ENCODE results near the gene IFNE. TPM values are rescaled to one million over a fixed set of nuclear protein-coding genes. Genes with fewer than 3 reads are reported as not detected.

IFNE gene
- total and polyA plus RNA-seq, 9 of the 15 experiments (the other 6 are each of a cell fraction or from before 2014, with no cell fraction given) = not detected

DNA sequence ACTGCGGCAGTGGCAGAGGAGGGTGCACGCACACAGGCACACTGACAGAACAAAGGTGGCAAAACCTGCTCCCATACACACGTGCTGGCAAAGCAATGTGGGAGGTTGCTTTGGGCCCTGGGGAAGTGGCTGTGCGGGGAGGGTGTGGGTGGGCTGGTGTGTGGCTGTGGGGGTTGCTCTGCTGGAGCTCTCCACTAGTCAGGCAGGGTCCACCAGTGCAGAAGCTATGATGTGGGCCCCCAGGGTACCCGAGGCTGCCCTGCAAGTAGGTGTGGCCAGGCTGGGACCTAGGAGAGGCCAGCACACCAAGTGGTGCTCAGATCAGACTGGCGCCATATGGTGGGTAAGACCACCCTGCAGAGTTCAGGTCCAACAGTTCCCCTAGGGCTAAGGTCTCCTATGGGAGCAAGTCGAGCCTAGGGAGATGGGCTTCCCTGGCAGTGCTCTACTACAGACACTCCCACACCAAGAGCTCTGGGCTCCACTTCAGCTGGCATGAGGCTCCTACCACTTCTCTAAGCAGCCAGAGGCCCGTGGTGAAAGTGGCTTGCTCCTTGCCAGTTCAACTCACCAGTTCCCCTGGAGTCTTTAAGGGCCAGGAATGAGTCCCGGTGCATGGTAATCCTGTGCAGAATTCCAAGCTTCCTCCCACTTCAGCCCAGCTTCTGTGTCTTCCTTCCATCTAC lies 46.2 kb upstream of the IFNE start:
- H3K79me2 ChIP-seq (ENCODE audit: control insufficient read depth, insufficient read depth, low read length) = no peaks in the 10 kb centered on the region
- no peak for ATAC-seq
- H3K9ac ChIP-seq (ENCODE audit: insufficient read depth in 1 of 2, low read depth in 2 of 2, low read length in 2 of 2) = no peak overlapping the region
- H3K4me2 ChIP-seq (ENCODE audit: insufficient read depth, low read length) = no peak overlapping the region
- no peaks in the 10 kb centered on the region for H3K9me3 ChIP-seq (replicated peaks; ENCODE audit: control insufficient read depth, insufficient read depth, low read depth, low read length)
- no peak overlapping the region for H3K4me3 ChIP-seq
- CTCF ChIA-PET (ENCODE audit: low intra/inter-chr PET ratio) = no interaction called here
- no peaks in the 10 kb centered on the region for H3K9me1 ChIP-seq (ENCODE audit: control insufficient read depth, insufficient read depth, low read length)
- no peak for FAIRE-seq
- no TSS peak for BruUV-seq (replicated peaks)
- intact Hi-C loops (cut with micrococcal nuclease) = no loop called here
- H3K36me3 ChIP-seq (ENCODE audit: control insufficient read depth, insufficient read depth, low read length) = no peaks in the 10 kb centered on the region
- in situ Hi-C loops (cut with MboI) = no loop called here
- H2AFZ ChIP-seq (ENCODE audit: low read depth, low read length) = no peak overlapping the region
- POLR2A ChIA-PET = no interaction called here
- H3K27ac ChIP-seq (ENCODE audit: extremely low read depth, low read depth, low read length) = no peak overlapping the region
- no peaks in the 10 kb centered on the region for H4K20me1 ChIP-seq (replicated peaks; ENCODE audit: control insufficient read depth, insufficient read depth, low read length)
- H3K4me1 ChIP-seq (replicated peaks in 1 of 2; ENCODE audit: control insufficient read depth in 2 of 2, insufficient read depth in 2 of 2, low read length in 2 of 2) = no peaks in the 10 kb centered on the region
- WGBS (ENCODE audit: insufficient coverage, low coverage, missing lambda C conversion rate) = no CpG with 5 or more reads among the region's 9 CpGs
- no peak for DNase-seq (ENCODE audit: extremely low read depth in 1 of 4, low spot score in 3 of 4)
- no peaks in the 10 kb centered on the region for H3K27me3 ChIP-seq (ENCODE audit: control insufficient read depth in 2 of 2, insufficient read depth in 2 of 2, low read length in 2 of 2)
- TF ChIP-seq ZKSCAN3 (CRISPR knock-in tag; IDR thresholded peaks at IDR 0.05) = no peak
- TF ChIP-seq, protein P1, sequence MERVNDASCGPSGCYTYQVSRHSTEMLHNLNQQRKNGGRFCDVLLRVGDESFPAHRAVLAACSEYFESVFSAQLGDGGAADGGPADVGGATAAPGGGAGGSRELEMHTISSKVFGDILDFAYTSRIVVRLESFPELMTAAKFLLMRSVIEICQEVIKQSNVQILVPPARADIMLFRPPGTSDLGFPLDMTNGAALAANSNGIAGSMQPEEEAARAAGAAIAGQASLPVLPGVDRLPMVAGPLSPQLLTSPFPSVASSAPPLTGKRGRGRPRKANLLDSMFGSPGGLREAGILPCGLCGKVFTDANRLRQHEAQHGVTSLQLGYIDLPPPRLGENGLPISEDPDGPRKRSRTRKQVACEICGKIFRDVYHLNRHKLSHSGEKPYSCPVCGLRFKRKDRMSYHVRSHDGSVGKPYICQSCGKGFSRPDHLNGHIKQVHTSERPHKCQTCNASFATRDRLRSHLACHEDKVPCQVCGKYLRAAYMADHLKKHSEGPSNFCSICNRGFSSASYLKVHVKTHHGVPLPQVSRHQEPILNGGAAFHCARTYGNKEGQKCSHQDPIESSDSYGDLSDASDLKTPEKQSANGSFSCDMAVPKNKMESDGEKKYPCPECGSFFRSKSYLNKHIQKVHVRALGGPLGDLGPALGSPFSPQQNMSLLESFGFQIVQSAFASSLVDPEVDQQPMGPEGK (CRISPR knock-in tag; IDR thresholded peaks at IDR 0.05; ENCODE audit: borderline replicate concordance) = no peak
- TF ChIP-seq ETV6 (IDR thresholded peaks at IDR 0.05; ENCODE audit: borderline replicate concordance in 1 of 2, low read depth in 2 of 2, low read length in 1 of 2) = no peak
- no peak for TF ChIP-seq ETV6 (CRISPR knock-in tag; IDR thresholded peaks at IDR 0.05; ENCODE audit: borderline replicate concordance)
- TF ChIP-seq XRCC4 (IDR thresholded peaks at IDR 0.05; ENCODE audit: extremely low read depth, insufficient read depth, insufficient read length) = no peak
- TF ChIP-seq, protein P2, sequence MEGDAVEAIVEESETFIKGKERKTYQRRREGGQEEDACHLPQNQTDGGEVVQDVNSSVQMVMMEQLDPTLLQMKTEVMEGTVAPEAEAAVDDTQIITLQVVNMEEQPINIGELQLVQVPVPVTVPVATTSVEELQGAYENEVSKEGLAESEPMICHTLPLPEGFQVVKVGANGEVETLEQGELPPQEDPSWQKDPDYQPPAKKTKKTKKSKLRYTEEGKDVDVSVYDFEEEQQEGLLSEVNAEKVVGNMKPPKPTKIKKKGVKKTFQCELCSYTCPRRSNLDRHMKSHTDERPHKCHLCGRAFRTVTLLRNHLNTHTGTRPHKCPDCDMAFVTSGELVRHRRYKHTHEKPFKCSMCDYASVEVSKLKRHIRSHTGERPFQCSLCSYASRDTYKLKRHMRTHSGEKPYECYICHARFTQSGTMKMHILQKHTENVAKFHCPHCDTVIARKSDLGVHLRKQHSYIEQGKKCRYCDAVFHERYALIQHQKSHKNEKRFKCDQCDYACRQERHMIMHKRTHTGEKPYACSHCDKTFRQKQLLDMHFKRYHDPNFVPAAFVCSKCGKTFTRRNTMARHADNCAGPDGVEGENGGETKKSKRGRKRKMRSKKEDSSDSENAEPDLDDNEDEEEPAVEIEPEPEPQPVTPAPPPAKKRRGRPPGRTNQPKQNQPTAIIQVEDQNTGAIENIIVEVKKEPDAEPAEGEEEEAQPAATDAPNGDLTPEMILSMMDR (IDR thresholded peaks at IDR 0.05 in 2 of 3, conservative IDR thresholded peaks at IDR 0.05 in 1 of 3; ENCODE audit: insufficient read depth in 2 of 3, low read depth in 1 of 3, low read length in 3 of 3) = no peak
- no peak for TF ChIP-seq SNRNP70 (optimal IDR thresholded peaks at IDR 0.05; ENCODE audit: low read depth, low read length)
- no peak for TF ChIP-seq JUNB (CRISPR knock-in tag; conservative IDR thresholded peaks at IDR 0.05)
- TF ChIP-seq MXI1 (IDR thresholded peaks at IDR 0.05; ENCODE audit: low read depth, low read length) = no peak
- no peak for TF ChIP-seq HNRNPK (IDR thresholded peaks at IDR 0.05; ENCODE audit: low read depth, low read length, poor library complexity, severe bottlenecking)
- no peak for TF ChIP-seq HMGXB4 (CRISPR knock-in tag; IDR thresholded peaks at IDR 0.05)
- TF ChIP-seq MITF (IDR thresholded peaks at IDR 0.05) = no peak
- no peak for TF ChIP-seq JUND (IDR thresholded peaks at IDR 0.05; ENCODE audit: borderline replicate concordance, low read depth, low read length)
- TF ChIP-seq JUND (tag; IDR thresholded peaks at IDR 0.05; ENCODE audit: borderline replicate concordance, low read depth, low read length) = no peak

Measured in K562 (cell line).